Neutrophil (primary cell): Measurements from ENCODE around the gene KLHL2.
A peak's percentile ranks its signal among the peaks of the same experiment; 100 is the strongest.

ENCODE experiments used
- H3K27ac ChIP-seq: fragments of 200-600 bp; sonication (generic); 2 replicates; pipeline ENCODE4 v1.5.1; 2016; ENCODE audit warnings: mild to moderate bottlenecking, moderate library complexity
- H3K27me3 ChIP-seq: fragments of 200-600 bp; sonication (generic); 2 replicates; pipeline ENCODE4 v1.6.0; 2016; ENCODE audit warnings: mild to moderate bottlenecking
- H3K36me3 ChIP-seq: fragments of 200-600 bp; sonication (generic); 2 replicates; pipeline ENCODE4 v1.5.1; 2017
- H3K4me1 ChIP-seq, 2 experiments: fragments of 200-600 bp in 1 of 2; sonication (generic) in 1 of 2; 1 replicate in 1 of 2; 2 replicates in 1 of 2; pipeline versions ENCODE4 v1.5.1 to v1.6.1; 2013 to 2016; ENCODE audit warnings: low read depth in 1 of 2, low read length in 1 of 2, mild to moderate bottlenecking in 1 of 2, moderate library complexity in 1 of 2; ENCODE audit not compliant: control insufficient read depth in 1 of 2, insufficient read depth in 1 of 2
- H3K4me3 ChIP-seq, 2 experiments: fragments of 200-600 bp in 1 of 2; sonication (generic) in 1 of 2; 1 replicate in 1 of 2; 2 replicates in 1 of 2; pipeline ENCODE4 v1.5.1; 2013 to 2016; ENCODE audit warnings: low read depth in 1 of 2, low read length in 1 of 2, mild to moderate bottlenecking in 1 of 2, moderate library complexity in 1 of 2
- H3K9me3 ChIP-seq: fragments of 200-600 bp; sonication (generic); 2 replicates; pipeline ENCODE4 v1.5.1; 2016
- CTCF ChIP-seq: fragments of 200-600 bp; sonication (generic); IDR thresholded peaks from 2 replicates; pipeline ENCODE4 v1.5.1; 2016; ENCODE audit warnings: antibody characterized with exemption

KLHL2 gene

GRCh38 chr4:165297626-165298025 lies 90.3 kb downstream of the KLHL2 start:
- H3K36me3 ChIP-seq, result peaks cover 22% of the 10 kb centered on the region
- no peak overlapping the region for H3K27ac ChIP-seq
- no peak overlapping the region for H3K4me3 ChIP-seq
- H3K4me1 ChIP-seq, result peaks cover 65% of the 10 kb centered on the region in 2 experiments
- no peaks in the 10 kb centered on the region for H3K9me3 ChIP-seq
- no peaks in the 10 kb centered on the region for H3K27me3 ChIP-seq
- TF ChIP-seq CTCF, result no peak

- peak; percentile 67 for TF ChIP-seq CTCF
- Histone ChIP-seq H3K27ac (peak overlapping the region; percentile 80), H3K4me3 (peak overlapping the region; percentile 54 to 58), H3K36me3 (peaks cover 22% of the 10 kb centered on the region), H3K9me3 (no peaks in the 10 kb centered on the region), H3K27me3 (no peaks in the 10 kb centered on the region), H3K4me1 (peaks cover 58 to 59% of the 10 kb centered on the region in 2 experiments)
These were observed 92.2 kb downstream of the KLHL2 start for GRCh38 chr4:165299399-165300060.

- Histone ChIP-seq H3K4me1 (peaks cover 40 to 41% of the 10 kb centered on the region in 2 experiments), H3K4me3 (peak overlapping the region; percentile 29 to 40)
These were observed 94.5 kb downstream of the KLHL2 start for GRCh38 chr4:165301833-165302232.

GRCh38 chr4:165302658-165303057 lies 95.3 kb downstream of the KLHL2 start:
- no peak overlapping the region for H3K4me3 ChIP-seq
- TF ChIP-seq CTCF, result no peak
- peaks cover 40 to 41% of the 10 kb centered on the region in 2 experiments for H3K4me1 ChIP-seq
- H3K36me3 ChIP-seq, result peaks cover 22% of the 10 kb centered on the region
- no peaks in the 10 kb centered on the region for H3K27me3 ChIP-seq
- no peaks in the 10 kb centered on the region for H3K9me3 ChIP-seq
- H3K27ac ChIP-seq, result no peak overlapping the region

More at GRCh38 chr4:165301833-165302232, 94.5 kb downstream of the KLHL2 start:
- Histone ChIP-seq H3K9me3 (no peaks in the 10 kb centered on the region), H3K27ac (peak overlapping the region; percentile 63), H3K36me3 (peaks cover 27% of the 10 kb centered on the region), H3K27me3 (no peaks in the 10 kb centered on the region)
- no peak for TF ChIP-seq CTCF

- H3K9me3 ChIP-seq, result no peaks in the 10 kb centered on the region
- H3K36me3 ChIP-seq, result peaks cover 47% of the 10 kb centered on the region
- H3K27me3 ChIP-seq, result no peaks in the 10 kb centered on the region
- no peak overlapping the region for H3K27ac ChIP-seq
- TF ChIP-seq CTCF, result no peak
- no peak overlapping the region for H3K4me3 ChIP-seq
- no peaks in the 10 kb centered on the region for H3K4me1 ChIP-seq
These were observed 100.8 kb downstream of the KLHL2 start for GRCh38 chr4:165308166-165308565.
